ENCODE measurements around the gene GYPC.
"Not testable (repeated sequence)": the region's sequence is repeated elsewhere in the genome, so short reads cannot be mapped to it uniquely, and the experiment has no call there.

DNA sequence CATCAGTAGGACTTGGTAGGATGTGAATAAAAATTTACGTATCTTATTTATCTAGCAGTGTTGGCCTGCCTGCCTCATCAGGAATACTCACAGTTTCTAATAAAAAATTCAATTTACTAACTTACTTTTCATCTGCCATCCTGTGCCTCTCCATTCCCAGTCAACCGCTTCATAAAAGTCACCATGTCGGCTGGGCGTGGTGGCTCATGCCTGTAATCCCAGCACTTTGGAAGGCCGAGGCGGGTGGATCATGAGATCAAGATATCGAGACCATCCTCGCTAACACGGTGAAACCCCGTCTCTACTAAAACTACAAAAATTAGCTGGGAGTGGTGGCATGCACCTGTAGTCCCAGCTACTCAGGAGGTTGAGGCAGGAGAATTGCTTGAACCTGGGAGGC lies 61.3 kb downstream of the GYPC start:
- not testable (repeated sequence) for TF ChIP-seq CTCF (IDR thresholded peaks at IDR 0.05; ENCODE audit: low read depth, low read length, missing input control); REST (IDR thresholded peaks at IDR 0.05); JUND (IDR thresholded peaks at IDR 0.05); ATF3 (IDR thresholded peaks at IDR 0.05); MAX (IDR thresholded peaks at IDR 0.05); TAF1 (conservative IDR thresholded peaks at IDR 0.05); RAD21 (IDR thresholded peaks at IDR 0.05); ZBTB33 (IDR thresholded peaks at IDR 0.05)

Data from liver (tissue), 3 donors.